Activated CD8-positive, alpha-beta T cell treated with anti-CD3 and anti-CD28 coated beads, Interleukin-2, amount 10 ng/mL, durations not matched to agents 7 days and 5 days (primary cell): Measurements from ENCODE around the gene MBTPS1. TPM values are rescaled to one million over a fixed set of nuclear protein-coding genes. Genes with fewer than 3 reads are reported as not detected.
"Not testable (repeated sequence)": the region's sequence is repeated elsewhere in the genome, so short reads cannot be mapped to it uniquely, and the experiment has no call there.

Source experiments
- ATAC-seq: fragments of 150-1000 bp; cut with Tn5 transposase; one replicate; pipeline ENCODE4 v1.10.0; 2021; ENCODE audit warnings: moderate library complexity
- CTCF ChIA-PET: fragments of 350-600 bp; sonication (Branson Sonifier 250); formaldehyde crosslinking; loops from one replicate; lab custom pipeline; 2021; ENCODE audit warnings: antibody characterized with exemption; lab: Charles Lee
- POLR2A ChIA-PET: fragments of 350-600 bp; sonication (Branson Sonifier 250); formaldehyde crosslinking; loops from one replicate; lab custom pipeline; 2021; ENCODE audit warnings: antibody characterized with exemption; lab: Charles Lee
- DNase-seq: peaks from one replicate; pipeline ENCODE4 v3.0.0-alpha.2; 2020
- H3K27ac Mint-ChIP-seq: one replicate; pipeline ENCODE4 v1.8.0; 2021; ENCODE audit warnings: mild to moderate bottlenecking, mixed read lengths
- H3K27me3 Mint-ChIP-seq: one replicate; pipeline ENCODE4 v1.8.0; 2021; ENCODE audit warnings: low read depth, mixed read lengths
- H3K36me3 Mint-ChIP-seq: one replicate; pipeline ENCODE4 v1.8.0; 2021; ENCODE audit warnings: low read depth, mixed read lengths
- H3K4me1 Mint-ChIP-seq: one replicate; pipeline ENCODE4 v1.8.0; 2021; ENCODE audit warnings: low read depth, mixed read lengths
- H3K4me3 Mint-ChIP-seq: one replicate; pipeline ENCODE4 v1.8.0; 2021; ENCODE audit warnings: mild to moderate bottlenecking, mixed read lengths
- H3K9me3 Mint-ChIP-seq: one replicate; pipeline ENCODE4 v1.8.0; 2022; ENCODE audit warnings: mixed read lengths; ENCODE audit not compliant: insufficient read depth
- total RNA-seq, 2 experiments: library from RNA; stranded (reverse); gene quantifications; one replicate each; pipeline ENCODE4 v1.2.3, GENCODE V29; 2021

The MBTPS1 gene
- total RNA-seq, 2 experiments from 2014 or later = 49.3 to 52.7 TPM

- peak; percentile 64 for ATAC-seq
- POLR2A ChIA-PET = interaction anchor here (0.7 to 2.4 kb wide), 12 partner anchors 9 to 404 kb away, joined by 3 to 16 read pairs (median 8); partner anchors contain the start of genes DNAAF1, HSDL1 and TAF1C
- no peaks in the 10 kb centered on the region for H3K27me3 Mint-ChIP-seq
- H3K9me3 Mint-ChIP-seq = no peaks in the 10 kb centered on the region
- peak overlapping the region; percentile 93 for H3K4me3 Mint-ChIP-seq
- H3K4me1 Mint-ChIP-seq = peaks cover 22% of the 10 kb centered on the region
- peaks cover 3% of the 10 kb centered on the region for H3K36me3 Mint-ChIP-seq
- CTCF ChIA-PET = interaction anchor here (0.6 to 5.3 kb wide), 23 partner anchors 11 to 162 kb away, joined by 3 to 77 read pairs (median 4); partner anchors contain the start of genes DNAAF1, HSDL1 and TAF1C
- peak; percentile 73 for DNase-seq
- peak overlapping the region; percentile 93 for H3K27ac Mint-ChIP-seq
Measured at GRCh38 chr16:84115919-84116719, 623 bp downstream of the MBTPS1 start.

- DNase-seq = peak; percentile 19
- H3K27me3 Mint-ChIP-seq, H3K9me3 Mint-ChIP-seq, H3K27ac Mint-ChIP-seq, H3K4me1 Mint-ChIP-seq, H3K4me3 Mint-ChIP-seq, ATAC-seq: not testable (repeated sequence)
- ChIA-PET POLR2A (interaction anchor here (1.2 kb wide), 1 partner anchor 29 kb away, joined by 3 read pairs; no protein-coding TSS in a partner anchor), CTCF (interaction anchor here (1.5 to 2.2 kb wide), 3 partner anchors 11 to 75 kb away, joined by 3 to 6 read pairs (median 5); no protein-coding TSS in a partner anchor)
- peaks cover 15% of the 10 kb centered on the region for H3K36me3 Mint-ChIP-seq
Measured at GRCh38 chr16:84111949-84112348, 4.8 kb downstream of the MBTPS1 start.

DNA sequence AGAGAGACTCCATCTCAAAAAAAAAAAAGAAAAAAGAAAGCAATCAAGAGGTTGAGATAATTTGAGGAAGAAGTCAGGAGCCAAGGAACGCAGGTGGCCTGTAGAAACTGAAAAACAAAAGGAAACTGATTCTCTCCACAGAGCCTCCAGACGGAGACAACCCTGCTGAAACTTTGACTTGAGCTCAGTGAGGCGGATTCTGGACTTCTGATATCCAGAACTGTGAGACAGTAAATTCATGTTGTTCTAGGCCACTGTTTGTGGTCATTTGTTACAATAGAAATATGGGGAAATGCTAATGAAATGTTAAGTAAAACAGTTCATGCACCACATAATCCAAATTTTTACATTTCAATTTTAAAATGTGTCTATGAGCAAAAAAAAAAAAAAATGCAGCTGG lies 5.2 kb downstream of the MBTPS1 start:
- H3K9me3 Mint-ChIP-seq = no peaks in the 10 kb centered on the region
- ChIA-PET POLR2A (interaction anchor here (1.2 kb wide), 1 partner anchor 28 kb away, joined by 3 read pairs; no protein-coding TSS in a partner anchor), CTCF (interaction anchor here (1.5 to 2.2 kb wide), 3 partner anchors 11 to 76 kb away, joined by 3 to 6 read pairs (median 5); no protein-coding TSS in a partner anchor)
- peaks cover 10% of the 10 kb centered on the region for H3K4me1 Mint-ChIP-seq
- no peak overlapping the region for H3K27ac Mint-ChIP-seq
- ATAC-seq (no peak), DNase-seq (peak; percentile 4)
- H3K27me3 Mint-ChIP-seq = no peaks in the 10 kb centered on the region
- no peak overlapping the region for H3K4me3 Mint-ChIP-seq
- peaks cover 17% of the 10 kb centered on the region for H3K36me3 Mint-ChIP-seq

GRCh38 chr16:84110527-84110926 lies 6.2 kb downstream of the MBTPS1 start:
- Mint-ChIP-seq H3K9me3 (no peaks in the 10 kb centered on the region), H3K36me3 (peaks cover 15% of the 10 kb centered on the region), H3K27ac (no peak overlapping the region), H3K4me1 (peaks cover 8% of the 10 kb centered on the region), H3K4me3 (no peak overlapping the region), H3K27me3 (no peaks in the 10 kb centered on the region)
- ChIA-PET CTCF (interaction anchor here (1.5 kb wide), 1 partner anchor 77 kb away, joined by 3 read pairs; no protein-coding TSS in a partner anchor), POLR2A (no interaction called here)
- DNase-seq (no peak), ATAC-seq (no peak)

GRCh38 chr16:84109598-84110335 lies 7.0 kb downstream of the MBTPS1 start:
- POLR2A ChIA-PET = no interaction called here
- Mint-ChIP-seq H3K27me3 (no peaks in the 10 kb centered on the region), H3K9me3 (no peaks in the 10 kb centered on the region), H3K27ac (no peak overlapping the region), H3K4me3 (no peak overlapping the region), H3K4me1 (peaks cover 7% of the 10 kb centered on the region), H3K36me3 (peaks cover 15% of the 10 kb centered on the region)
- ATAC-seq = no peak
- CTCF ChIA-PET = no interaction called here
- DNase-seq = no peak

- Mint-ChIP-seq H3K9me3 (no peaks in the 10 kb centered on the region), H3K36me3 (peaks cover 15% of the 10 kb centered on the region), H3K4me1 (peaks cover 4% of the 10 kb centered on the region), H3K4me3 (no peak overlapping the region), H3K27me3 (no peaks in the 10 kb centered on the region), H3K27ac (no peak overlapping the region)
- ATAC-seq (no peak), DNase-seq (no peak)
- CTCF ChIA-PET = no interaction called here
- POLR2A ChIA-PET = interaction anchor here (1.7 kb wide), 1 partner anchor 9 kb away, joined by 4 read pairs; the partner anchor contains the start of gene MBTPS1
Measured at GRCh38 chr16:84107921-84108320, 8.8 kb downstream of the MBTPS1 start.

DNA sequence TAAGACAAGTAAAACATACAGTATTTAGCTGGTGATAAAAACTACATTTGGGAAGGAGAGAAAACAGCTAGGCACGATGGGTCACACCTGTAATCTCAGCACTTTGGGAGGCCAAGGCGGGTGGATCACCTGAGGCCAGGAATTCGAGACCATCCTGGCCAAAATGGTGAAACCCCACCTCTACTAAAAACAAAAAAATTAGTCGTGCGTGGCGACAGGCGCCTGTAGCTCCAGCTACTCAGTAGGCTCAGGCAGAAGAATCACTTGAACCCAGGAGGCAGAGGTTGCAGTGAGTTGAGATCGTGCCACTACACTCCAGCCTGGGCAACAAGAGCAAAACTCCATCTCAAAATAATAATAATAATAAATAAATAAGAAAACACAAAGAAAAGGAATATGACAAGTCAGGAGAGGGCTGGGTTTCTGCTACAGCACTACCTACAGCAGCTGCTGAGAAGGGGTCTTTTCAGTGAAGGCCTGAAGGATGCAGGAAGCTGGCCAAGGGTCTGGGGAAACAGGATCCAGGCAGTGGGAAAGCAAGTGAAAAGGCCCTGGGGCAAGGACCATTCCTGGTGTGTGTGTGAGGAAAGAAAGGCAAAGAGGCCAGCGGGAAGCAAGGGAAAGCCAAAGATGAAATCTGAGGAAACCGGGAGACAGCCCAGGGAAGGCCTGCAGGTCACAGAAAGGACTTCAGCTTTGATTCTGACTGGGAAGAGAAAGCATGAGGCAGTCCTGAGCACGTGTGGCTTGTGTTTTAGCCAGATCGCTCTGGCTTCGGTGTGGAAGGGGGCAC lies 10.6 kb downstream of the MBTPS1 start:
- Mint-ChIP-seq H3K27me3 (no peaks in the 10 kb centered on the region), H3K36me3 (peaks cover 20% of the 10 kb centered on the region), H3K27ac (no peak overlapping the region), H3K4me3 (no peak overlapping the region), H3K9me3 (no peaks in the 10 kb centered on the region), H3K4me1 (peaks cover 9% of the 10 kb centered on the region)
- POLR2A ChIA-PET = interaction anchor here (1.7 kb wide), 1 partner anchor 11 kb away, joined by 4 read pairs; the partner anchor contains the start of gene MBTPS1
- CTCF ChIA-PET = interaction anchor here (1.2 to 2.1 kb wide), 4 partner anchors 11 to 80 kb away, joined by 4 to 9 read pairs (median 6); partner anchors contain the start of genes MBTPS1 and TAF1C
- no peak for DNase-seq
- no peak for ATAC-seq

GRCh38 chr16:84105301-84105815 lies 11.4 kb downstream of the MBTPS1 start:
- CTCF ChIA-PET = interaction anchor here (1.2 to 2.1 kb wide), 4 partner anchors 11 to 81 kb away, joined by 4 to 9 read pairs (median 6); partner anchors contain the start of genes MBTPS1 and TAF1C
- Mint-ChIP-seq H3K4me1 (peaks cover 9% of the 10 kb centered on the region), H3K36me3 (peaks cover 14% of the 10 kb centered on the region), H3K27me3 (no peaks in the 10 kb centered on the region), H3K9me3 (no peaks in the 10 kb centered on the region), H3K4me3 (no peak overlapping the region), H3K27ac (peak overlapping the region; percentile 39)
- ATAC-seq (no peak), DNase-seq (no peak)
- POLR2A ChIA-PET = no interaction called here

DNA sequence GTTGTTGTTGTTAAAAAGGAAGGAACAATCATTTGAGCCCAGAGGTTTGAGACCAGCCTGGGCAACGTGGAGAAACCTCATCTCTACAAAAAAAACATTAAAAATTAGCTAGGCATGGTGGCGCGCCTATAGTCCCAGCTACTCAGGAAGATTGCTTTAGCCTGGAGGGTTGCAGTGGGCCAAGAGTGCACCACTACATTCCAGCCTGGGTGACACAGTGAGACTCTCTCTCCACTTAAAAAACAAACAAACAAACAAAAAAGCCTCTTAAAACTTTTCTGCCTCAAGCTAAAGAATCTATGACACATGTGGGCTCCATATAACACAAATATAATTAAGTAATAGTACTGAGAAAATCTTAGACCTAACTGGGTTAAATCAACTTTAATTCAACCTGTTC lies 12.5 kb downstream of the MBTPS1 start:
- H3K27me3 Mint-ChIP-seq = no peaks in the 10 kb centered on the region
- H3K36me3 Mint-ChIP-seq = peaks cover 13% of the 10 kb centered on the region
- peaks cover 17% of the 10 kb centered on the region for H3K4me1 Mint-ChIP-seq
- DNase-seq = no peak
- no peak overlapping the region for H3K27ac Mint-ChIP-seq
- ATAC-seq = no peak
- H3K9me3 Mint-ChIP-seq = no peaks in the 10 kb centered on the region
- ChIA-PET CTCF (interaction anchor here (1.2 to 2.1 kb wide), 2 partner anchors 71 to 83 kb away, joined by 5 read pairs; partner anchors contain the start of gene TAF1C), POLR2A (interaction anchor here (0.8 kb wide), 1 partner anchor 73 kb away, joined by 4 read pairs; no protein-coding TSS in a partner anchor)
- H3K4me3 Mint-ChIP-seq = no peak overlapping the region

- ChIA-PET CTCF (interaction anchor here (1.2 to 2.1 kb wide), 2 partner anchors 72 to 83 kb away, joined by 5 read pairs; partner anchors contain the start of gene TAF1C), POLR2A (interaction anchor here (0.8 kb wide), 1 partner anchor 74 kb away, joined by 4 read pairs; no protein-coding TSS in a partner anchor)
- Mint-ChIP-seq H3K36me3 (peaks cover 13% of the 10 kb centered on the region), H3K4me1 (peaks cover 22% of the 10 kb centered on the region), H3K27ac (no peak overlapping the region), H3K9me3 (no peaks in the 10 kb centered on the region), H3K27me3 (no peaks in the 10 kb centered on the region), H3K4me3 (no peak overlapping the region)
- no peak for ATAC-seq
- DNase-seq = no peak
Measured at GRCh38 chr16:84103678-84104077, 13.1 kb downstream of the MBTPS1 start.
